Kidney capillary endothelial cell (primary cell): ENCODE measurements around the gene COMMD8.
A peak's percentile ranks its signal among the peaks of the same experiment; 100 is the strongest.
"Not testable (repeated sequence)": the region's sequence is repeated elsewhere in the genome, so short reads cannot be mapped to it uniquely, and the experiment has no call there.

Experiments
- DNase-seq: peaks from one replicate; pipeline ENCODE4 v3.0.0-alpha.2; 2018; ENCODE audit warnings: low spot score

Gene COMMD8

DNA sequence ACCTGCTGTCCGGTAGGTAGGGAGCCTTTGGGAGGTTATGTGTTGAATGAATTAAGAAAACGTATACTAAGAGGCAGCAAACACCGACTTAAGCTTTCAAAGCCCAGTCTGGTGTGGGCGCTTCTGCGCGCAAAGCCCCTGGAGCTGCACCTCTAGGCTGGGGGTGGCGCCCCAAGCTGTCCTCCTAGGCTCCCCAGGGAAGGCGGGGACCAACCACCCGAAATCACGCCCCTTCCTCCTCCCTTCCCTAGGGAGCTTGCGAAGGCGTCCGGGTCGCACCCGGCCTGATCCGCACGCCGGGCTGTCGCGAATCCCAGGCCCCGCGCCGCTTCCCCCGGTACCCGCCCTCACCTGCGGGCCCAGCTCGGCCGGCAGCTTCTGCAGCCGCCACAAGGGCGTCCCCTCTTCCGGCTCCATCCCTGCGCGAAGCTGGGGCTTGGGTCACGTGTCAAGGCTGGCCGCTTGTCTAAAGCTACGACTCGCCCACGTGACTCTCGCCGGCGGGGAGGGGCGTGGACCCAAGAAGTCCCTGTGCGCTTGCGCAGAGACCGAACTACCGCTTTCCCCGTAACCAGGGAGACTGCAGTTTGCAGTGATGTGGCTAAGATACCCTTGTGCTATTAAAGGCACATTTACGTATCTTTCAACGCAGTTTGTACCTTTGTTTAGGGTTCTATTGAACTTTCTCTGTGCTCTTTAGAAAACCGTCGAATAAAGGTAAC lies at the start of gene COMMD8:
Gene COMMD8, minus strand, starts transcription at position 468 of the 722 bp plus-strand sequence. Its CDS starts 51 bp downstream, at position 417.
- DNase-seq, result peak; percentile 94

DNA sequence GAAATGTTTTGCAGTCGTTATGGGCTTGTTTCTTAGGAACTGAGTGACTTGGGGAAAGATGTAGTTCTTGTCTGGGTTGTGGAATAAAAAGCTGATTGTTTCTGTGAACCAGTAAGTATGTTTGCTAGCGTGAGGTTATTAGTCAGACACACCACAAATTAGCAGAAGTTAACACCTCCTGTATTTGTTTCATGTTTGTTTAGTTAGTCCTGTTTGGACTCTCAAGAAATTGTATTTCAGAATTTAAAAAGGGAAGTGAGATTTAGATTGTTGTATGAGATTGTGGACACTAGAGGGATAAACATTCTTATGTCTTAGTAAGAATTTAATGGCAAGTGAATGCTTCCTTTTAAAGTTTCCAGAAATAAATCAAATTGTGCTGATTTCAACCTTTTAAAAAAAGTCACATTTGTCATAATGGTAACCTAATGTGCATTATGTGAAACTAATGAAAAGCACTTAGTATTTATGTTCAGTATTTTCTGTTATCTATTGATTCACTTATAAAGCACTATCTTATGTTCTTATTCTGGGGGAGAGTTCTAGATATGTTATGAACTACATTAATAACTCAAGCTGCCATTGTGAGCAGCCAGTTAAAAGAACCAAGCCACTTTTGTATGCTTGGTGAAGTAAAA lies 47.1 kb upstream of the COMMD8 start:
- DNase-seq, result no peak

DNA sequence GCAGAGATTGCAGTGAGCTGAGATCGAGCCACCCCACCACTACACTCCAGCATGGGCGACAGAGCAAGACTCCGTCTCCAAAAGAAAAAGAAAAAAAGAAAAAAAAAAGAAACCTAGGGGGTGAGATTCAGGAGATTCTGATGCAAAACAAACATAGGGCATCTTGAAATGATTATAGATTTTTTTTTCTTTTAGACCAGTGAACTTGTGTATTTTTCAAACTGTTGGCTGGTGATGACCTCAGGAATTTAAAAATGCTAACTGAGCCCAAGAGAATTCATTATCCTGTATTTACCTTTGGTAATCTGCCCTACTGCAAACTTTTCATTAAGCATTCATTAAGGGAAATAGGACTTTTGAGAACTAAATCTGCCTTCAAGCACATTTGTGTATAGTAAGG lies 42.2 kb upstream of the COMMD8 start:
- no peak for DNase-seq

DNA sequence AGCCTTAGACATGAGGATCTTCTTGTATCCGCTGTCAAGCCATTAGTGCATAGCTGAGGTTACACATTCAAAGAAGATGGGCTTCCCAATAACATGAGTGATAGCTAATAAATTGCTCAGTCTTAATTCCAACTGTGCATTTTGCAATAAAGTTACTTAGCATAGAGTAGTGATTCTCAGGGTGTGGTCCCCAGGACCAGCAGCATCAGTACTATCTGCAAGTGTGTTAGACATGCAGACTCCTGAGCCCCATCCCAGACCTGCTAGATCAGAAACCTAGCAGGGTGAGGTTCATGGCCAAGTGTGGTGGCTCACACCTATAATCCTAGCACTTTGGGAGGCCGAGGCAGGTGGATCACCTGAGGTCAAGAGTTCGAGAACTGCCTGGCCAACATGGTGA lies 41.6 kb upstream of the COMMD8 start:
- DNase-seq, result no peak

DNA sequence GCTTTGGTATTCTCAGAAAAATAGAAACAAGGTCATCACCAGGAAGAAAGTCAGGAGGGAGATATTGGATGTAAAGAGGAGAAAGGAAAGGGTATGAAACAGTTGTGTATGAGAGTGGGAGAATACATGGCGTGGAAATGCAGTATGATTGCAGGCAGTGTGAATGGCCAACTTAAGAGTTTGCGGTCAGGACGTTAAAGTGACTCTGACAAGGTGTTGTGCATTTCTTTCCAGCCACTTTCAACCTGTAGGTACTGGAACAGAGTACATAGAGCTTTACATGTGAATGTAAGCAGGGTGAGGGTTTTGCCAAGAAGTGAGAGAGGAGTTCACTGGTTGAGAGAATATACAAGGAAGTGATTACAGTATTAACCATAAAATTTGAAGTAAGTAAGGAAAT lies 37.3 kb upstream of the COMMD8 start:
- no peak for DNase-seq

DNA sequence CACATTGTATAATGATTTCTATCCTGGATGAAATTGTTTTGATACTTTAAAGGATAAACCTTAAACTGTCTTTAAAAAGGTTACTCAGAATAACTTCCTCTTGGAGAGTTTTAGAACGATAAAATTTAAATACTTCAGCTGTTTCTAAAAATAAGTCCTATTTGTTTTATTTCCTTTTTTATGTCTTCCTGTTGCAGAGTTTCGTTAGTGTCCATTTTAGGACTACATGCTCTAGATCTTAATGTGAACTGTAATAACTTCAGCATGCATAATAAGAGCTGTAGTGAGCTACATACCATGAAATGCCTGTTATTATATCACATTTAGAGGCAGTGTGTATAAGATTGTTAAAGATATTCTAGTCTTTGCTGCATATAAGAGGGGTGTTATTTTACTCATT lies 36.2 kb upstream of the COMMD8 start:
- no peak for DNase-seq

DNA sequence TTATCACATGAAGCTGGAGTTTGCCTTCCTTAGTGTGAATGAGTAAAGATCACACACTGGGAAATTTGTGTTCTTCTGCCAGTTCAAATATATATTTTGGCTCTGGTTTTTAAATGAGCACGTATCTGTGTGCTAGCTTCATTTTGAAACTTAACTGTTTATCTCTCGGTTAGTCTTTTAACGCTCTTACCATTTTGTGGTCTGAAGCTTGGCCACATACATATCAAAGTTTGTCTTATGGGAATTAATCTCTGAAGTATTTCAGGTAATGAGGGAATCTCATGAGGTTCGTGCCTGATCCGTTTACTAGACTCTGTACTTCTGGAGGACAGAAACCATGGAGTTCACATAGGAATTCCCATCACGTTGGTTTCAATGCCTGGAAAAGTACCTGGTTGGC lies 35.4 kb upstream of the COMMD8 start:
- no peak for DNase-seq

DNA sequence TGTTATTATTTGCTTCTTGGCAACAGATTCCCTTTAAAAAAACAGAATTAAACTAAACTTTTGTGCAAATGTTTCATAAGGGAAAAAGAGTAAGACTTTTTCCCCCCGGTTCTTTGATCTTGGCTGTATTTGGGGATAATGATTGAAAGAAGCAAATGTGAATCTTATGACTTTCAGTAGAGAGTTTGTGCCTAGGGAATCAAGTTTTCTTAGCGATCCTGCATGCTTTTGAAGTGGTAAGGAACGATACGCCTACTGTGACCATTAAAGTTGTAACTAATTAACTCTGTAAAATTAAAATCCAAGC lies 30.6 kb upstream of the COMMD8 start:
- DNase-seq, result no peak

DNA sequence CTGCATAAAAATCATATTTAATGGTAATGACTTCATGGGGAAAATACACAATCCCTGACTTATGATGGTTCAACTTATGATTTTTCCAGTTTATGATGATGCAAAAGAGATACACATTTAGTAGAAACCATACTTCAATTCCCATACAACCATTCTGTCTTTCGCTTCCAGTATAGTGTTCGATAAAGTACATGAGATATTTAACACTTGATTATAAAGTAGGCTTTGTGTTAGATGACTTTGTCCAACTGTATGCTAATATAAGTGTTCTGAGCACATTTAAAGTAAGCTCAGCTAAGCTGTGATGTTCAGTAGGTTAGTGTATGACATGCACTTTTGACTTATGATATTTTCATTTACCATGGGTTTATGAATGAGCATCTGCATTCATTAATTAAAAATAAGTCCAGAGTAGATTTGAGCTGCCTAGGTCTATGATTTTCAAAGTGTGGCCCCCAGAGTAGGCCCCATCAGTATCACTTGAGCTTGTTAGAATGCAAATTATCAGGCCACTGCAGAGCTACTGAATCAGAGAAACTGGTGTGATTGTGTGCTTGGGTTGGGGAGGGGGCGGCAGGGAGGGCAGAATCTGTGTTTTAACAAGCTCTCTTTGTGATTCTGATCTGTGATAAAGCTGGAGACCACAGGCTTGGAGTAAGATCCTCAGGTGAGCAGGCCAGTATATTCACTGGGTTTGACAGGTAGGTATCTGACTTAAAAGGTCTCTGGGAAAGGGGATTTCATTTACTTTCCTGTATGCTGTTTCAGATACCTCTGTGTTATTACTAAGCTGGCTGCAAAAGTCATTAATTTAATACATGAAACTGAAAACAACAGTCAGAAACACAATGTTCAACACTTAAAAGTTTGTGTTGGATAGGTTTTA lies 30.0 kb upstream of the COMMD8 start:
- DNase-seq, result no peak

DNA sequence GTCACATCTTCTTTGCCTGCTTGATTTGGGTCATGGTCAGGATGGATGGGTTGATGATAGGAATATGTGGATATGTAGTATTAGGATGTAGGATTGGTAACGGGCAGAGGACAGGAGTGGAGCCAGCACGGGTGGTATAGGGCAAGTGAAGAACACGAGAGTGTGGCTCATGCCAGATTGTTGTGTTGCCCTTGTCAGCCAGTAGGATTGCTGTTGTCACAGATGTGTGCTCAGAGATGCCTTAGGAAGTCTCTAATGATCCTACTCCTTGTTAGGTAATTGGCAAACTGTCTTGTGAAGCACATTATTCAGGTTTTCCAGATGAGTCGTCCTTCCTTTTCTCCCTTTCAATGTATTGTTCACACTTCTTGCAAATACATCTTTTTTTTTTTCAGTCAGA lies 27.0 kb upstream of the COMMD8 start:
- DNase-seq, result peak; percentile 40

DNA sequence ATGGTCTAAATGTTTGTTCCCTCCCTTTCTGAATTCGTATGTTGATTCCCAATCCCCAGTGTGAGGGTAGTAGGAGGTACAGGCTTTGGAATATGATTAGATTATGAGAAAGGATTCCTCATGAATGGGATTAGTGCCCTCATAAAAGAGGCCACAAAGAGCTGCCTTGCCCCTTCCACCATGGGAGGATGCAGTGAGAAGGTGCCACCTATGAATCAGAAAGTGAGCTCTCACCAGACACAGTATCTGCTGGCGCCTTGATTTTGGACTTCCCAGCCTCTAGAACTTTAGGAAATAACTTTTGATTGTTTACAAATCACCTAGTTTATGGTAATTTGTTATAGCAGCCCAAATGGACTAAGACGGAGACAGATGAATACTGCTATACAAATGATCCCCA lies 25.2 kb upstream of the COMMD8 start:
- no peak for DNase-seq

DNA sequence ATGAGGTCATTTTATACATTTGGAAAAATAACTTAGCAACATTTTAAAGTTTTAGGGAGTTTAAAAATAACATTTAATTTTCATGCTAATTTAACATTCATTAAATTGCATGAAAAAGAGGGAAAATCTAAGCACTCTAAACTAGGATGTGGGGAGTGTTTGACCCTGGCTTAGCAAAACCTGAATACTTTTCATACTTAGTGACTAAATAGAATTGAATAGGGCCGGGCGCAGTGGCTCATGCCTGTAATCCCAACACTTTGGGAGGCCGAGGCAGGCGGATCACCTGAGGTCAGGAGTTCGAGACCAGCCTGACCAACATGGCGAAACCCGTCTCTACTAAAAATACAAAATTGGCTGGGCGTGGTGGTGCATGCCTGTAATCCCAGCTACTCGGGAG lies 23.2 kb upstream of the COMMD8 start:
- not testable (repeated sequence) for DNase-seq

DNA sequence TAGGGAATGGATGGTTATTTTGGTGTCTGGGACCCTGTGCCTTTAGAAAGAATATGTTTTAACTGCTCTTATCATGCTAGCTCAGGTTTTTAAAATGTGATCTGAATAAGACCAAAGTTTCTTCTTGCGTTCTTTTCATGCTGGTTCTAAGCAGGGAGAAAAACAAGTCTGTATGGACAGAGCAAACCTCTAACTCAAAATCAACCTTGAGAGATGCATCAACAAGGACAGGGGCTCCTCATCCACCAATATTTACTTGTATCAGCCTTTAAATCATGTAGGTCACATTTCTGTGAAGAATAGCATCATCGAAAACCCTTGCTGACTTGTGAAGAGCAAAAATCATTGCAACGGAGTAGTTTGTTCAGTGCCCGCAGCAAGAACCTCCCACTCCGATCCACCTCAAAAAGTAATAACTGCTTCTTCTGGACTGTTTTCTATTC lies 22.8 kb upstream of the COMMD8 start:
- peak; percentile 16 for DNase-seq

DNA sequence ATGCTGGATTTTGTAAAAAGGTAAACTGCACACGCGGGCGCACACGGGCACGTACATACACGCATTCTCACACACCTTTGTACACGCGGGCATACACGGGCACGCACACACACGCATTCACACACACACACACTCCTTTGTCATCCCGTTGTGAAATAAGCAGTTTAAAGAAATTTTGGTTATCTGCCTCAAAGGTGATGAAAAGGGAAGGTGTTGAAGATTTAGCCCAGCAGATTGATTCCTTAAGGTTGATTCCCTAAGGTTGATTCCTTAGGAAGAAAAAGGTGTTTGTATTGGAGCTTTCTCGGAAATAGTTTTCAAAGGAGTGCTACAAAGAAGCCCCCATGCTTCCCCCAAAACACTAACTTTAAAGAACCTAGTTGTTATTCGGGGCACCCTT lies 22.3 kb upstream of the COMMD8 start:
- DNase-seq, result no peak

DNA sequence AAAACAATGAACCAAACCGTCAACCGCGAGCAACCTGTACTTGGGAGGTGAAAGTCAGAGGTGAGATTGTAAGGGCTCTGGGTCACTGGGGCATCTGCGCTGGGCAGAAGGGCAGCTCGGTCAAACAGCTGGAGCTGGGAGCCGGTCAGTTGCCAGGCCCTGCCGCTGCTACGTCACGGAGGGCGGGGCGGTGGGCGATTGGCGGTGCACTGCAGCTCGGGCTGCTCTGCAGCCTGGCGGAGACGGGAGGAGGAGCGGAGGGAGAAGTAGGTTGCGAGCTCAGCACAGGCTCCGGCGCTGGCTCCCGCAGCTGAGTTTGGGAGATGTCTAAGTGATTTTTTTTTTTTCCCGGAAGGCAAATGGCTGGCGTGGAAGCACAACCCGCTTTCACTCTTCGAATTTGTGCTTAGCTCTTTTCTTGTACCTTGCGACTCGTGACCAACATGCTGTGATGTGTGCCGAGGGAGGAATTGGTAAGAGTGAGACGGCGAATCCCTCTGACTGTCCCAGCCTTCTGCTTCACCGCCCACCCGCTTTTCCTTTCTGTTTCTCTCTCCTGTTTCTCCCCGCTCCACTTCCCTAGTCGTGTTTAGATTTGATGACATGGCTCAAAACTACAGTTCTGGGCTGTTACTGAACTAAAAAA lies 21.7 kb upstream of the COMMD8 start, which contains the start of gene ATP10D:
Gene ATP10D, plus strand, starts transcription at position 229 of the 646 bp plus-strand sequence. CDS start 27,266 bp downstream, outside the sequence.
- DNase-seq, result peak; percentile 86

DNA sequence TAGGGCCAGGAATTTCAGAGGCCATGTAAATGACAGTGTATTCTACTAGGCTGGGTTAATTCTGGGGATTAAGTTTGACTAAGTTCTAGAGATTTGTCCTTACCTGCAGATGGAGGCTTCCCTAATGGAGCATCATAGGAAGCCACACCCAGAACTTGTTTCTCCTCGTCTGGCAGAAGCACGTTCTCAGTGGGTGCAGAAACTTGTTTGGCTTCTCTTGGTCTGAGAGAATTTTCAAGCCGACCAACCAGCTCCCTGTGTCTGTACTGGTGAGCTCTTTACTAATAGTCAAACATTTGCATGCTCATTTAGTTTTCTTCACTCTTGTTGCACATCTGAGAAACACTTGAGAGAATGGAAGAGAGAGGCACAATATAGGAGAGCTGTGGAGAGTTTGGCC lies 20.7 kb upstream of the COMMD8 start:
- DNase-seq, result no peak

DNA sequence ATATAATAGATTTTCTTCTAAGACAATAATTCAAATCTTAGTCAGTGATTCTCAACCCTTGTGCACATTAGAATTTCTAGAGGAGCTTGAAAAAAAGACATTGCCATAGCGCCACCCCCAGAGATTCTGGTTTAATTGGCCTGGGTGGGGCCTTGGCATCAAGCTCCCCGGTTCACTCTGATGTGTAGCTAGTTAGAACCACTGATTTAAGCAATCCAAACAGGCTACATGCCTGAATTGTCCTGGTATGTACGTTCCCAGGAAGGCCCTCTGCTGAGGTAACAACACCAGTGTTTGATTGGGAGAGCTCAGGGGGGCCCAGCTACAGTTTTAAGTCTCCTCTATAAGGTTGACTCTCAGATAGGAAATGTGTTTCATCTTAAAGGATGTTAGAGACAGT lies 20.2 kb upstream of the COMMD8 start:
- DNase-seq, result no peak

DNA sequence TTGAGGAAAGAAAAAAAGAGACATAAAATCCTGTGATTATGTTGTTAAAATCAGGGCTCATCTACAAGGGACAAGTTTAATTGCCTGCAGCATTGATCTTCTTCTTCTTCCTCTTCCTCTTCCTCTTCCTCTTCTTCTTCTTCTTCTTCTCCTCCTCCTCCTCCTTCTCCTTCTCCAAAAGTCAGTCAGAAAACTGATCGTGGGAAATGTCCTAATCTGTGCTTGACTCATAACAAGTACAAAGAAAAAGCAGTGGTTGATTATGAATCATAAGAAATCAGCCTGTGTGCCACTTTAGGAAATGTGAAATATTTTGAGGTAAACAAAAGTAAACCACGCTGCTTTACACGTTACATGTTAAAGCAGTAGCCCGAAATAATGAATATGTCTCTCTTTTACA lies 18.8 kb upstream of the COMMD8 start:
- DNase-seq, result no peak

DNA sequence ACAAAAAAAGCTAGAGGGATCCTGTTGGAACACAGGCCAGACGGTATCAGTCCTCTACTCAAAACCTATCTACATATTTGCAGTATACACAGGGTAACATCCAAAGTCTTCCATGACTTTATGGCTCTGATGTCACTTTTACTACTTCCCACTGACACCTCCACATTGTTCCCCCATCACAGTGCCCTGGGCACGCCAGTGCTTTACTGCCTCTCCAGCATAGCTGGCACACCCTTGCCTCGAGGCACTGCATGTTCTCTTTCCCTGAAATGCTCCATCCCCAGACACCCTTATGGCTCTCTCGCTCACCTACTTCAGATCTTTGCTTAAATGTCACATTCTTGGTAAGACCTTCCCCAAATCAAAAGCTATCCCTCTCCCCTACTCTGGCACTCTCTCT lies 15.3 kb upstream of the COMMD8 start:
- DNase-seq, result no peak

DNA sequence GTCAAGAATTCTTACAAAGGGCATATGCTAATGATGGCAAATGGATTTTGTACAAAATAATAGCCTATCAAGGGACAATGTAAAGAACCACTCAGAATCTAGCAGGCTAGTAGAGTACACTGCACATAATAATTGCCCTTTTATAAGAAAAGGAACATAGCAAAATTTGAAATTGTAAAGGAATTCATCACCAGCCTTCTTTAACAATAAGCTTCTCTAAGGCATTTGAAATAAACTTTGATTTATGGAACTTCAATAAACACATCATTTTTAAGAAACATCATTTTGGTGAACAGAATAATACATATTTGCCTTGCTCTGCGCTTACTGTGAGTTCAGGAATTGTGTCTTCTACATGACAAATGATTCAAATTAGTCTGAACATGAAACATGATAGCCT lies 11.9 kb upstream of the COMMD8 start:
- no peak for DNase-seq

DNA sequence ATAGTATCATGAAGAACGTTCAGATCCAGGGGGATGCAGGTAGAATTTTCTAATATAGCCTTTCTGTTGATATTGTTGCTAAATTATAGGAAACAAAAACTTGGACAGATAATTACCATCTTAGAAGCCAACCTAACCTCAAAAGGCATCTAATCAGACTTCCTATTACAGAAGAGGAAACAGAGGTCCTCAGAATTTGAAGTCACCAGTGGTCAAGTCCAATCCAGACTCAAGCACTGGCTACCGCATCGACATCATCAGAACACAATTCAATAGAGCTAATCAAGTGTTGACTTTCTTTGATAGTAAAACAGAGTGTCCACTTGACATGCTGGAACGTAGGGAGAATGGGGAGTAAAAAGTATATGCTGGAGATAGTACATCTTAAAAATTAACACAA lies 11.3 kb upstream of the COMMD8 start:
- no peak for DNase-seq

DNA sequence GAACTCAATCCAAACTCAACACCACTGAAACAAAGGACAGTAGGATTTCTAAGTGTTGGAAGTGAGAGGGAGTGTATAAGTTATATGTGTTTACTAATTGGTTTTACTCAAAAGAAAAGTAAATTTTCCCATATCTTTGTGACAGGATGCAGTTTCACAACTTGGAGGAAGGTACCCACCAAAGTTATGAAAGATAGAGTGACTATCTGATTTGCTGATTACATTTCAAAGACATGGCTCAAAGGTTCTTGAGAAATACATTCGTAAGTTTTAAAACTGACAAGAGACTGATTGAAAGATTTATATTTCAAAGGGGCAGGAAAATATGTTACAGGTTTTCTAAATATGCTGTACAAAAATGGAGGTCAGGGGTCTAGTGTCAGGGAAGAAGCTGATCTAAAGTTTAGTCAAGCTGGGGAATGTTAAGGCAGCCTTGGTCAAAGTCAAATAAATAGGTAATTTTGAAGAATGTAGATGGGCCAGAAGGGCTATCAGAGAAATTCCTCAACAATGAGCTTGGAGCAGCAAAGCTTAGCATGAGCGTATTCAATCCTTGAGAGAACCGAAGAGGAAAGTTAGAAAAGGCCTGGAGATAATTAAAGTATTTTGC lies 9.7 kb upstream of the COMMD8 start:
- DNase-seq, result no peak
